HepG2 (cell line): ENCODE results near the gene AP2B1. TPM values are rescaled to one million over a fixed set of nuclear protein-coding genes. Genes with fewer than 3 reads are reported as not detected.

Source experiments
- ATAC-seq: fragments of 200-7000 bp; cut with Tn5 transposase; 3 replicates; pipeline ENCODE4 v1.9.1; 2020; ENCODE audit warnings: mild to moderate bottlenecking, moderate library complexity
- BruUV-seq: library from RNA; stranded (reverse); fragments of 400-500 nt; replicated peaks from 2 replicates; lab custom pipeline; 2021; lab: Mats Ljungman, UMichigan
- CTCF ChIA-PET: fragments of 300-600 bp; formaldehyde crosslinking; extraction: SDS; loops from one replicate; lab custom pipeline; 2021; ENCODE audit warnings: low total read pairs, inconsistent platforms, low intra/inter-chr PET ratio; lab: Yijun Ruan, JAX
- POLR2A ChIA-PET: fragments of 350-600 bp; sonication (Branson Sonifier 250); formaldehyde crosslinking; loops from one replicate; lab custom pipeline; 2020; ENCODE audit warnings: antibody characterized with exemption, inconsistent platforms; lab: Yijun Ruan, JAX
- DNase-seq: peaks from one replicate; pipeline ENCODE4 v3.0.0-alpha.2; 2015; ENCODE audit warnings: low spot score
- FAIRE-seq: peaks from 3 replicates; lab custom pipeline; 2011; peaks lifted over from hg19 to GRCh38; lab: Jason Lieb, UNC
- H2AFZ ChIP-seq: one replicate; pipeline ENCODE4 v1.6.1; 2011; ENCODE audit warnings: low read length, inconsistent platforms
- H3K27ac ChIP-seq: fragments of 300-600 bp; 3 replicates; pipeline ENCODE4 v1.8.0; 2011; ENCODE audit warnings: mixed run types, mild to moderate bottlenecking, mixed read lengths, low read length, inconsistent platforms; ENCODE audit not compliant: insufficient read depth; ENCODE audit errors: extremely low read length
- H3K27me3 ChIP-seq, 2 experiments: fragments of 200-600 bp in 1 of 2; 2 replicates in 1 of 2; 3 replicates in 1 of 2; pipeline versions ENCODE4 v1.6.0 to v1.8.0; 2011; ENCODE audit warnings: low read length in 2 of 2, mild to moderate bottlenecking in 2 of 2, moderate library complexity in 2 of 2, inconsistent platforms in 1 of 2; ENCODE audit not compliant: insufficient read depth in 2 of 2, control insufficient read depth in 1 of 2
- H3K36me3 ChIP-seq, 2 experiments: fragments of 200-600 bp in 1 of 2; replicated peaks in 1 of 2; 2 replicates in 1 of 2; 3 replicates in 1 of 2; pipeline versions ENCODE4 v1.5.1 to v1.8.0; 2011; ENCODE audit warnings: low read length in 2 of 2, inconsistent platforms in 1 of 2; ENCODE audit not compliant: insufficient read depth in 2 of 2, control insufficient read depth in 1 of 2
- H3K4me1 ChIP-seq: 2 replicates; pipeline ENCODE4 v1.5.1; 2012; ENCODE audit warnings: low read length, inconsistent platforms; ENCODE audit not compliant: insufficient read depth
- H3K4me2 ChIP-seq: 2 replicates; pipeline ENCODE4 v1.6.0; 2011; ENCODE audit warnings: low read depth, low read length, inconsistent platforms
- H3K4me3 ChIP-seq, 3 experiments: fragments of 200-600 bp in 1 of 3; sonication (generic), shearing (Covaris generic) in 1 of 3; replicated peaks in 1 of 3; 2 replicates each; pipeline ENCODE4 v1.5.1; 2011 to 2016; ENCODE audit warnings: low read length in 3 of 3, inconsistent platforms in 2 of 3, low read depth in 2 of 3, mild to moderate bottlenecking in 2 of 3, control low read depth in 1 of 3, mixed read lengths in 1 of 3; ENCODE audit not compliant: insufficient read depth in 1 of 3
- H3K79me2 ChIP-seq: one replicate; pipeline ENCODE4 v1.6.1; 2011; ENCODE audit warnings: low read length, inconsistent platforms; ENCODE audit not compliant: insufficient read depth
- H3K9ac ChIP-seq: 2 replicates; pipeline ENCODE4 v1.6.0; 2011; ENCODE audit warnings: mild to moderate bottlenecking, low read depth, low read length, inconsistent platforms; ENCODE audit not compliant: insufficient read depth
- H3K9me3 ChIP-seq: 2 replicates; pipeline ENCODE4 v1.5.1; 2012; ENCODE audit warnings: mild to moderate bottlenecking, low read length
- H4K20me1 ChIP-seq: 2 replicates; pipeline ENCODE4 v1.6.0; 2011; ENCODE audit warnings: inconsistent platforms, mild to moderate bottlenecking, low read length, moderate library complexity; ENCODE audit not compliant: insufficient read depth
- MAX ChIP-seq: IDR thresholded peaks from 2 replicates; pipeline ENCODE4 v1.6.1; 2012; ENCODE audit warnings: inconsistent platforms
- MIER2 ChIP-seq: IDR thresholded peaks from 2 replicates; pipeline ENCODE4 v1.6.1; 2016; ENCODE audit warnings: missing biosample characterization, missing genetic modification reagents
- MIXL1 ChIP-seq: IDR thresholded peaks from 2 replicates; pipeline ENCODE4 v1.6.1; 2016
- MTA1 ChIP-seq: sonication (generic); formaldehyde crosslinking; IDR thresholded peaks from 2 replicates; pipeline ENCODE4 v1.4.0; 2020; ENCODE audit warnings: missing genetic modification reagents, mild to moderate bottlenecking, borderline replicate concordance
- NFKB2 ChIP-seq: sonication (generic); formaldehyde crosslinking; IDR thresholded peaks from 2 replicates; pipeline ENCODE4 v1.4.0; 2020; ENCODE audit warnings: missing genetic modification reagents, borderline replicate concordance
- PAWR ChIP-seq: sonication (generic); formaldehyde crosslinking; IDR thresholded peaks from 2 replicates; pipeline ENCODE4 v1.4.0; 2020; ENCODE audit warnings: missing genetic modification reagents, mild to moderate bottlenecking, borderline replicate concordance
- RAD21 ChIP-seq: fragments of 450-650 bp; formaldehyde crosslinking; IDR thresholded peaks from 2 replicates; pipeline ENCODE4 v1.5.0; 2020; ENCODE audit warnings: mild to moderate bottlenecking
- SP5 ChIP-seq: IDR thresholded peaks from 2 replicates; pipeline ENCODE4 v1.6.1; 2016; ENCODE audit warnings: low read depth, borderline replicate concordance
- TBX3 ChIP-seq: fragments of 450-650 bp; IDR thresholded peaks from 2 replicates; pipeline ENCODE4 v1.6.1; 2017; ENCODE audit warnings: antibody characterized with exemption, mild to moderate bottlenecking, inconsistent platforms, borderline replicate concordance
- ZNF10 ChIP-seq: sonication (generic); formaldehyde crosslinking; IDR thresholded peaks from 2 replicates; pipeline ENCODE4 v1.4.0; 2020; ENCODE audit warnings: mild to moderate bottlenecking, low read depth, missing genetic modification reagents, borderline replicate concordance
- ZNF180 ChIP-seq: sonication (generic); formaldehyde crosslinking; IDR thresholded peaks from 2 replicates; pipeline ENCODE4 v1.4.0; 2020; ENCODE audit warnings: low read depth, missing genetic modification reagents, borderline replicate concordance
- ZNF446 ChIP-seq: sonication (generic); formaldehyde crosslinking; IDR thresholded peaks from 2 replicates; pipeline ENCODE4 v1.5.0; 2020; ENCODE audit warnings: mild to moderate bottlenecking, missing genetic modification reagents
- ZNF598 ChIP-seq: sonication (generic); formaldehyde crosslinking; IDR thresholded peaks from 2 replicates; pipeline ENCODE4 v1.5.1; 2020; ENCODE audit warnings: mild to moderate bottlenecking, missing genetic modification reagents, borderline replicate concordance
- ZSCAN22 ChIP-seq: sonication (generic); formaldehyde crosslinking; IDR thresholded peaks from 2 replicates; pipeline ENCODE4 v1.4.0; 2020; ENCODE audit warnings: mild to moderate bottlenecking, missing genetic modification reagents
- whole genome bisulfite sequencing: methylation state at CpG from one replicate; pipeline ENCODE4 v1.1.6; 2017; ENCODE audit warnings: low lambda C conversion rate; 5-methylcytosine and 5-hydroxymethylcytosine counted together
- in situ Hi-C: cut with HindIII; loops from 2 replicates; pipeline ENCODE4 v1.10.0; 2017; ENCODE audit warnings: low pct_unique_long_range_greater_than_20kb; ENCODE audit not compliant: extremely low pct_ligation_motif_present
- intact Hi-C: fragments of 100-400 bp; cut with micrococcal nuclease; formaldehyde crosslinking; loops from one replicate; pipeline ENCODE4 v1.10.0; 2022; ENCODE audit not compliant: unreplicated experiment
- polyA plus RNA-seq, 8 experiments: library from polyadenylated mRNA; depleted of rRNA in 3 of 8; stranded (reverse) in 7 of 8; unstranded in 1 of 8; fragments of >200 nt; fragmentation: Illumina TruSeq in 4 of 8; extraction: Trizol in 4 of 8; gene quantifications; 2 replicates each; pipeline versions ENCODE4 v1.2.1 to v1.2.3, GENCODE V29; 2011 to 2016; ENCODE audit warnings: low read depth in 4 of 8, missing spikeins in 1 of 8, mixed read lengths in 1 of 8; ENCODE audit not compliant: insufficient read depth in 1 of 8
- total RNA-seq, 5 experiments: library from RNA; depleted of rRNA; stranded (reverse); fragments of >200 nt; fragmentation: Illumina TruSeq; extraction: Trizol; gene quantifications; 2 replicates each; pipeline ENCODE4 v1.2.3, GENCODE V29; 2016; ENCODE audit warnings: low read depth in 1 of 5
- TF ChIP-seq, protein P1 (sequence below): sonication (generic); formaldehyde crosslinking; IDR thresholded peaks from 2 replicates; pipeline ENCODE4 v1.5.1; 2020; ENCODE audit warnings: missing genetic modification reagents, mild to moderate bottlenecking, borderline replicate concordance
- TF ChIP-seq, protein P2 (sequence below): sonication (generic); formaldehyde crosslinking; IDR thresholded peaks from 2 replicates; pipeline ENCODE4 v1.4.0; 2020; ENCODE audit warnings: missing genetic modification reagents, mild to moderate bottlenecking, borderline replicate concordance
- TF ChIP-seq, protein P3 (sequence below): sonication (generic); formaldehyde crosslinking; IDR thresholded peaks from 2 replicates; pipeline ENCODE4 v1.4.0; 2020; ENCODE audit warnings: missing genetic modification reagents, borderline replicate concordance

The AP2B1 gene
- total and polyA plus RNA-seq, 2 of the 13 experiments (the other 11 are each of a cell fraction or from before 2014, with no cell fraction given), result 23.8 to 71.3 TPM

DNA sequence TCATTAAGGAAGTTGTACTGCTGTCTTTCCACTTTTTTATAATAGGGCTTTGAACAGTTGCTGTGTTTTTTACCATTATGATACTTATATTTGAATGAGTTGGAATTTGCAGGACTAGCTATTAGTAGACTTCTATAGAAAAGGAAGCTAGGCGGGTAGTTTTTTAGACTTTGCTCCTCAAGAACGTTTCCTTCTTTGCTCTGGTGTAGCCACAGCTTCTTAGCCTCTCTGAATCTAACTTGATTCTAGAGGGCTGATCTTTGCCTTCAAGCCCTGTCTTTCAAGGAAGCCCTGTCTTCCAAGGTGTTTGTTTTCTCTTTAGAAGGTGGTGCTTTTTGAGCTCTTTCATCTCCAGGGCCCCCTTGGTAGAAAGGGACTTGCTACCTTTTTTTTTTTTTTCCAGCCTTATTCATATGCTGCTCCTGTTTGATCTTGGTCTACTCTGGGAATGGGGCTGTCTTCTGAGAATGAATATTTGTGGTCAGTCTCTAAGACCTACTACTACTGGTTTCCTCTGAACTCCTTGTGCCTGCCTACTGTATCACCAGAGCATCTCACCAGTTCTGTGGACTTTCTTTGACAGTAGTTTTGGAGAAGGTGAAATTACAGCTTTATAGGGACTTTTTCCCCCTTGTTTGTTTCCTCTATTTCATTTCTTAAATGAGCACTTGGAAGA is 92.0 kb downstream of the AP2B1 start (continued):
- TF ChIP-seq, protein P1, sequence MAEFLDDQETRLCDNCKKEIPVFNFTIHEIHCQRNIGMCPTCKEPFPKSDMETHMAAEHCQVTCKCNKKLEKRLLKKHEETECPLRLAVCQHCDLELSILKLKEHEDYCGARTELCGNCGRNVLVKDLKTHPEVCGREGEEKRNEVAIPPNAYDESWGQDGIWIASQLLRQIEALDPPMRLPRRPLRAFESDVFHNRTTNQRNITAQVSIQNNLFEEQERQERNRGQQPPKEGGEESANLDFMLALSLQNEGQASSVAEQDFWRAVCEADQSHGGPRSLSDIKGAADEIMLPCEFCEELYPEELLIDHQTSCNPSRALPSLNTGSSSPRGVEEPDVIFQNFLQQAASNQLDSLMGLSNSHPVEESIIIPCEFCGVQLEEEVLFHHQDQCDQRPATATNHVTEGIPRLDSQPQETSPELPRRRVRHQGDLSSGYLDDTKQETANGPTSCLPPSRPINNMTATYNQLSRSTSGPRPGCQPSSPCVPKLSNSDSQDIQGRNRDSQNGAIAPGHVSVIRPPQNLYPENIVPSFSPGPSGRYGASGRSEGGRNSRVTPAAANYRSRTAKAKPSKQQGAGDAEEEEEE (CRISPR knock-in tag), result no peak
- TF ChIP-seq, protein P2, sequence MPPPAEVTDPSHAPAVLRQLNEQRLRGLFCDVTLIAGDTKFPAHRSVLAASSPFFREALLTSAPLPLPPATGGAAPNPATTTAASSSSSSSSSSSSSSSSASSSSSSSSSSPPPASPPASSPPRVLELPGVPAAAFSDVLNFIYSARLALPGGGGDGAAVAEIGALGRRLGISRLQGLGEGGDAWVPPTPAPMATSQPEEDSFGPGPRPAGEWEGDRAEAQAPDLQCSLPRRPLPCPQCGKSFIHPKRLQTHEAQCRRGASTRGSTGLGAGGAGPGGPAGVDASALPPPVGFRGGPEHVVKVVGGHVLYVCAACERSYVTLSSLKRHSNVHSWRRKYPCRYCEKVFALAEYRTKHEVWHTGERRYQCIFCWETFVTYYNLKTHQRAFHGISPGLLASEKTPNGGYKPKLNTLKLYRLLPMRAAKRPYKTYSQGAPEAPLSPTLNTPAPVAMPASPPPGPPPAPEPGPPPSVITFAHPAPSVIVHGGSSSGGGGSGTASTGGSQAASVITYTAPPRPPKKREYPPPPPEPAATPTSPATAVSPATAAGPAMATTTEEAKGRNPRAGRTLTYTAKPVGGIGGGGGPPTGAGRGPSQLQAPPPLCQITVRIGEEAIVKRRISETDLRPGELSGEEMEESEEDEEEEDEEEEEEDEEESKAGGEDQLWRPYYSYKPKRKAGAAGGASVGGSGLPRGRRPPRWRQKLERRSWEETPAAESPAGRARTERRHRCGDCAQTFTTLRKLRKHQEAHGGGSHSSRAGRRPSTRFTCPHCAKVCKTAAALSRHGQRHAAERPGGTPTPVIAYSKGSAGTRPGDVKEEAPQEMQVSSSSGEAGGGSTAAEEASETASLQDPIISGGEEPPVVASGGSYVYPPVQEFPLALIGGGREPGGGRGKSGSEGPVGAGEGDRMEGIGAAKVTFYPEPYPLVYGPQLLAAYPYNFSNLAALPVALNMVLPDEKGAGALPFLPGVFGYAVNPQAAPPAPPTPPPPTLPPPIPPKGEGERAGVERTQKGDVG (CRISPR knock-in tag), result no peak
- no peak for TF ChIP-seq SP5

- POLR2A ChIA-PET, result no interaction called here
- 96% methylated on average over 4 of the region's 4 CpGs for WGBS
- TF ChIP-seq MIXL1 (CRISPR knock-in tag), result no peak
- no peak for TF ChIP-seq MAX
- no peak for TF ChIP-seq MTA1 (CRISPR knock-in tag)
- no peak for TF ChIP-seq ZNF180 (CRISPR knock-in tag)
- TF ChIP-seq MIER2 (CRISPR knock-in tag), result no peak
- TF ChIP-seq ZNF10 (CRISPR knock-in tag), result no peak
- no peak for TF ChIP-seq NFKB2 (CRISPR knock-in tag)
- TF ChIP-seq ZNF598, result no peak
- TF ChIP-seq TBX3, result no peak
- TF ChIP-seq ZSCAN22 (CRISPR knock-in tag), result no peak
- no peak for TF ChIP-seq PAWR (CRISPR knock-in tag)
- TF ChIP-seq, protein P3, sequence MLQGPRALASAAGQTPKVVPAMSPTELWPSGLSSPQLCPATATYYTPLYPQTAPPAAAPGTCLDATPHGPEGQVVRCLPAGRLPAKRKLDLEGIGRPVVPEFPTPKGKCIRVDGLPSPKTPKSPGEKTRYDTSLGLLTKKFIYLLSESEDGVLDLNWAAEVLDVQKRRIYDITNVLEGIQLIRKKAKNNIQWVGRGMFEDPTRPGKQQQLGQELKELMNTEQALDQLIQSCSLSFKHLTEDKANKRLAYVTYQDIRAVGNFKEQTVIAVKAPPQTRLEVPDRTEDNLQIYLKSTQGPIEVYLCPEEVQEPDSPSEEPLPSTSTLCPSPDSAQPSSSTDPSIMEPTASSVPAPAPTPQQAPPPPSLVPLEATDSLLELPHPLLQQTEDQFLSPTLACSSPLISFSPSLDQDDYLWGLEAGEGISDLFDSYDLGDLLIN (CRISPR knock-in tag), result no peak
- TF ChIP-seq ZNF446, result no peak
- TF ChIP-seq RAD21 (CRISPR knock-in tag), result no peak
These were observed 96.5 kb downstream of the AP2B1 start for GRCh38 chr17:35683591-35683990.

More at GRCh38 chr17:35683591-35683990, 96.5 kb downstream of the AP2B1 start:
- no peaks in the 10 kb centered on the region for H3K79me2 ChIP-seq
- H3K4me3 ChIP-seq, result no peak overlapping the region
- H4K20me1 ChIP-seq, result no peaks in the 10 kb centered on the region
- no peak overlapping the region for H3K27ac ChIP-seq
- no TSS peak for BruUV-seq
- intact Hi-C loops (no loop called here), in situ Hi-C loops (no loop called here)
- H3K9me3 ChIP-seq, result no peaks in the 10 kb centered on the region
- CTCF ChIA-PET, result no interaction called here
- peaks cover 5 to 49% of the 10 kb centered on the region in 2 experiments; a peak in 3 of 5 replicates for H3K36me3 ChIP-seq
- ATAC-seq (no peak), FAIRE-seq (no peak), DNase-seq (no peak)
- no peaks in the 10 kb centered on the region for H3K27me3 ChIP-seq
- H2AFZ ChIP-seq, result no peak overlapping the region
- H3K4me1 ChIP-seq, result no peaks in the 10 kb centered on the region
- no peak overlapping the region for H3K4me2 ChIP-seq
- no peak overlapping the region for H3K9ac ChIP-seq
